TTC549 (cell line): Measurements from ENCODE around the gene LENG9.
"Not testable (repeated sequence)": the region's sequence is repeated elsewhere in the genome, so short reads cannot be mapped to it uniquely, and the experiment has no call there.

Experiments
- FAIRE-seq: peaks from 2 replicates; lab custom pipeline; 2012; peaks lifted over from hg19 to GRCh38; lab: Jason Lieb, UNC

The LENG9 gene

GRCh38 chr19:54463531-54464043, at the start of gene LENG9:
Gene LENG9 (minus strand): TSS chr19:54463778. CDS start chr19:54463526, 252 bp downstream.
- FAIRE-seq, result peak; percentile 98

- not testable (repeated sequence) for FAIRE-seq
Observed at GRCh38 chr19:54509200-54509940, 45.8 kb upstream of the LENG9 start.

- FAIRE-seq, result not testable (repeated sequence)
Observed at GRCh38 chr19:54508487-54508886, 44.9 kb upstream of the LENG9 start.

- no peak for FAIRE-seq
Observed at GRCh38 chr19:54507824-54508223, 44.2 kb upstream of the LENG9 start.

GRCh38 chr19:54507038-54507717, 43.6 kb upstream of the LENG9 start:
- not testable (repeated sequence) for FAIRE-seq

- FAIRE-seq, result no peak
Observed at GRCh38 chr19:54506079-54506478, 42.5 kb upstream of the LENG9 start.

GRCh38 chr19:54505542-54505941, 42.0 kb upstream of the LENG9 start:
- not testable (repeated sequence) for FAIRE-seq

GRCh38 chr19:54502518-54503048, 39.0 kb upstream of the LENG9 start, which contains the start of gene LAIR2:
Gene LAIR2 (plus strand): TSS chr19:54502831. CDS start chr19:54502919, 88 bp downstream.
- no peak for FAIRE-seq

GRCh38 chr19:54498451-54498772, 34.8 kb upstream of the LENG9 start:
- not testable (repeated sequence) for FAIRE-seq

- FAIRE-seq, result not testable (repeated sequence)
Observed at GRCh38 chr19:54497747-54498450, 34.3 kb upstream of the LENG9 start.

- FAIRE-seq, result not testable (repeated sequence)
Observed at GRCh38 chr19:54495284-54495683, 31.7 kb upstream of the LENG9 start.

- no peak for FAIRE-seq
Observed at GRCh38 chr19:54493967-54494585, 30.5 kb upstream of the LENG9 start.

GRCh38 chr19:54493056-54493455, 29.5 kb upstream of the LENG9 start:
- not testable (repeated sequence) for FAIRE-seq

GRCh38 chr19:54492568-54492967, 29.0 kb upstream of the LENG9 start:
- no peak for FAIRE-seq

- no peak for FAIRE-seq
Observed at GRCh38 chr19:54489766-54490165, 26.2 kb upstream of the LENG9 start.

- FAIRE-seq, result no peak
Observed at GRCh38 chr19:54489341-54489740, 25.8 kb upstream of the LENG9 start.

- FAIRE-seq, result no peak
Observed at GRCh38 chr19:54485851-54486250, 22.3 kb upstream of the LENG9 start.

GRCh38 chr19:54484451-54484850, 20.9 kb upstream of the LENG9 start:
- FAIRE-seq, result no peak

- FAIRE-seq, result no peak
Observed at GRCh38 chr19:54482889-54483288, 19.3 kb upstream of the LENG9 start.

- FAIRE-seq, result no peak
Observed at GRCh38 chr19:54481326-54481930, 17.9 kb upstream of the LENG9 start.

GRCh38 chr19:54480051-54480450, 16.5 kb upstream of the LENG9 start:
- FAIRE-seq, result no peak
